Measurements from ENCODE around the gene NEK5. TPM values are rescaled to one million over a fixed set of nuclear protein-coding genes. Genes with fewer than 3 reads are reported as not detected.
"Not testable (repeated sequence)": the region's sequence is repeated elsewhere in the genome, so short reads cannot be mapped to it uniquely, and the experiment has no call there.

Gene NEK5
- total RNA-seq, 2 experiments from 2014 or later: 0.10 TPM; not detected in 1

- no peak for DNase-seq
- H3K36me3 Mint-ChIP-seq: peaks cover 2% of the 10 kb centered on the region
- H3K27ac Mint-ChIP-seq: no peak overlapping the region
- no peak overlapping the region for H3K4me3 Mint-ChIP-seq
- H3K27me3 Mint-ChIP-seq: peaks cover 17% of the 10 kb centered on the region
- H3K4me1 Mint-ChIP-seq: peaks cover 11% of the 10 kb centered on the region
- peaks cover 12% of the 10 kb centered on the region for H3K9me3 Mint-ChIP-seq
Observed at GRCh38 chr13:52067237-52067636, 61.6 kb downstream of the NEK5 start.

- Mint-ChIP-seq H3K4me3 (no peak overlapping the region), H3K9me3 (peaks cover 6% of the 10 kb centered on the region), H3K4me1 (no peaks in the 10 kb centered on the region), H3K27me3 (peaks cover 6% of the 10 kb centered on the region), H3K36me3 (no peaks in the 10 kb centered on the region), H3K27ac (no peak overlapping the region)
- DNase-seq: no peak
Observed at GRCh38 chr13:52061587-52061986, 67.3 kb downstream of the NEK5 start.

- H3K9me3 Mint-ChIP-seq, DNase-seq, H3K4me1 Mint-ChIP-seq, H3K27ac Mint-ChIP-seq, H3K36me3 Mint-ChIP-seq, H3K27me3 Mint-ChIP-seq, H3K4me3 Mint-ChIP-seq: not testable (repeated sequence)
Observed at GRCh38 chr13:52061064-52061463, 67.8 kb downstream of the NEK5 start.

GRCh38 chr13:52053460-52053859, 75.4 kb downstream of the NEK5 start:
- no peaks in the 10 kb centered on the region for H3K4me1 Mint-ChIP-seq
- DNase-seq: no peak
- peaks cover 19% of the 10 kb centered on the region for H3K9me3 Mint-ChIP-seq
- H3K27ac Mint-ChIP-seq: no peak overlapping the region
- H3K4me3 Mint-ChIP-seq: no peak overlapping the region
- no peaks in the 10 kb centered on the region for H3K36me3 Mint-ChIP-seq
- no peaks in the 10 kb centered on the region for H3K27me3 Mint-ChIP-seq

- DNase-seq: no peak
- H3K4me1 Mint-ChIP-seq: no peaks in the 10 kb centered on the region
- no peak overlapping the region for H3K27ac Mint-ChIP-seq
- H3K9me3 Mint-ChIP-seq: peaks cover 20% of the 10 kb centered on the region
- no peaks in the 10 kb centered on the region for H3K27me3 Mint-ChIP-seq
- no peaks in the 10 kb centered on the region for H3K36me3 Mint-ChIP-seq
- no peak overlapping the region for H3K4me3 Mint-ChIP-seq
Observed at GRCh38 chr13:52051400-52051799, 77.5 kb downstream of the NEK5 start.

GRCh38 chr13:52048516-52048915, 80.4 kb downstream of the NEK5 start:
- H3K36me3 Mint-ChIP-seq: peaks cover 8% of the 10 kb centered on the region
- DNase-seq: no peak
- H3K27me3 Mint-ChIP-seq: no peaks in the 10 kb centered on the region
- H3K9me3 Mint-ChIP-seq: peaks cover 19% of the 10 kb centered on the region
- H3K4me1 Mint-ChIP-seq: no peaks in the 10 kb centered on the region
- no peak overlapping the region for H3K4me3 Mint-ChIP-seq
- no peak overlapping the region for H3K27ac Mint-ChIP-seq

GRCh38 chr13:52047463-52047862, 81.4 kb downstream of the NEK5 start:
- Mint-ChIP-seq H3K36me3 (peaks cover 8% of the 10 kb centered on the region), H3K27ac (no peak overlapping the region), H3K4me3 (no peak overlapping the region)

GRCh38 chr13:52043675-52044074, 85.2 kb downstream of the NEK5 start:
- no peak for DNase-seq
- Mint-ChIP-seq H3K4me1 (no peaks in the 10 kb centered on the region), H3K9me3 (peaks cover 13% of the 10 kb centered on the region), H3K36me3 (peaks cover 16% of the 10 kb centered on the region), H3K4me3 (no peak overlapping the region), H3K27me3 (no peaks in the 10 kb centered on the region), H3K27ac (no peak overlapping the region)

More at GRCh38 chr13:52047463-52047862, 81.4 kb downstream of the NEK5 start:
- Mint-ChIP-seq H3K27me3 (no peaks in the 10 kb centered on the region), H3K9me3 (peaks cover 19% of the 10 kb centered on the region), H3K4me1 (no peaks in the 10 kb centered on the region)
- DNase-seq: no peak

- Mint-ChIP-seq H3K27ac (no peak overlapping the region), H3K27me3 (no peaks in the 10 kb centered on the region), H3K4me1 (peaks cover 2% of the 10 kb centered on the region), H3K4me3 (no peak overlapping the region), H3K36me3 (peaks cover 16% of the 10 kb centered on the region), H3K9me3 (peaks cover 6% of the 10 kb centered on the region)
- DNase-seq: no peak
Observed at GRCh38 chr13:52036037-52036436, 92.8 kb downstream of the NEK5 start.

GRCh38 chr13:52034616-52035226, 94.2 kb downstream of the NEK5 start:
- Mint-ChIP-seq H3K9me3 (peaks cover 4% of the 10 kb centered on the region), H3K4me3 (no peak overlapping the region), H3K27me3 (no peaks in the 10 kb centered on the region), H3K27ac (no peak overlapping the region), H3K4me1 (peaks cover 2% of the 10 kb centered on the region), H3K36me3 (peaks cover 23% of the 10 kb centered on the region)
- DNase-seq: no peak

GRCh38 chr13:52033039-52033438, 95.8 kb downstream of the NEK5 start:
- Mint-ChIP-seq H3K27ac (no peak overlapping the region), H3K27me3 (no peaks in the 10 kb centered on the region), H3K4me1 (peaks cover 2% of the 10 kb centered on the region), H3K36me3 (peaks cover 38% of the 10 kb centered on the region), H3K4me3 (no peak overlapping the region), H3K9me3 (peaks cover 8% of the 10 kb centered on the region)
- no peak for DNase-seq

GRCh38 chr13:52030401-52030800, 98.5 kb downstream of the NEK5 start:
- H3K9me3 Mint-ChIP-seq: peaks cover 13% of the 10 kb centered on the region
- H3K4me3 Mint-ChIP-seq, H3K27ac Mint-ChIP-seq, DNase-seq, H3K27me3 Mint-ChIP-seq, H3K4me1 Mint-ChIP-seq: not testable (repeated sequence)
- H3K36me3 Mint-ChIP-seq: peaks cover 57% of the 10 kb centered on the region

- no peak for DNase-seq
- Mint-ChIP-seq H3K4me3 (no peak overlapping the region), H3K27ac (no peak overlapping the region), H3K9me3 (peaks cover 13% of the 10 kb centered on the region), H3K36me3 (peaks cover 65% of the 10 kb centered on the region), H3K4me1 (peaks cover 8% of the 10 kb centered on the region), H3K27me3 (no peaks in the 10 kb centered on the region)
Observed at GRCh38 chr13:52029569-52029968, 99.3 kb downstream of the NEK5 start.

- no peak for DNase-seq
- Mint-ChIP-seq H3K9me3 (peaks cover 13% of the 10 kb centered on the region), H3K27ac (no peak overlapping the region), H3K27me3 (no peaks in the 10 kb centered on the region), H3K4me3 (no peak overlapping the region), H3K4me1 (peaks cover 8% of the 10 kb centered on the region), H3K36me3 (peaks cover 73% of the 10 kb centered on the region)
Observed at GRCh38 chr13:52027832-52028231, 101.0 kb downstream of the NEK5 start.

GRCh38 chr13:52026246-52026626, 102.6 kb downstream of the NEK5 start:
- H3K27ac Mint-ChIP-seq: no peak overlapping the region
- H3K27me3 Mint-ChIP-seq: no peaks in the 10 kb centered on the region
- H3K9me3 Mint-ChIP-seq: peaks cover 12% of the 10 kb centered on the region
- peaks cover 6% of the 10 kb centered on the region for H3K4me1 Mint-ChIP-seq
- peaks cover 79% of the 10 kb centered on the region for H3K36me3 Mint-ChIP-seq
- no peak for DNase-seq
- H3K4me3 Mint-ChIP-seq: no peak overlapping the region

- Mint-ChIP-seq H3K27me3 (no peaks in the 10 kb centered on the region), H3K36me3 (peaks cover 82% of the 10 kb centered on the region), H3K9me3 (peaks cover 12% of the 10 kb centered on the region), H3K4me3 (no peak overlapping the region), H3K4me1 (peaks cover 6% of the 10 kb centered on the region), H3K27ac (no peak overlapping the region)
- DNase-seq: no peak
Observed at GRCh38 chr13:52025475-52026245, 103.2 kb downstream of the NEK5 start.

Measured in activated naive CD8-positive, alpha-beta T cell treated with anti-CD3 and anti-CD28 coated beads for 36 hours (primary cell).